ENCODE measurements around the gene SMYD3.

Gene SMYD3

GRCh38 chr1:246350745-246351144 lies 156.3 kb downstream of the SMYD3 start:
- no peak for TF ChIP-seq CTCF (IDR thresholded peaks at IDR 0.05; ENCODE audit: control insufficient read depth, insufficient read depth, low read depth, low read length, missing control alignments)
- no peak for DNase-seq (ENCODE audit: low read depth)
- no peak overlapping the region for H3K4me3 ChIP-seq (ENCODE audit: control insufficient read depth, low read depth, low read length)

DNA sequence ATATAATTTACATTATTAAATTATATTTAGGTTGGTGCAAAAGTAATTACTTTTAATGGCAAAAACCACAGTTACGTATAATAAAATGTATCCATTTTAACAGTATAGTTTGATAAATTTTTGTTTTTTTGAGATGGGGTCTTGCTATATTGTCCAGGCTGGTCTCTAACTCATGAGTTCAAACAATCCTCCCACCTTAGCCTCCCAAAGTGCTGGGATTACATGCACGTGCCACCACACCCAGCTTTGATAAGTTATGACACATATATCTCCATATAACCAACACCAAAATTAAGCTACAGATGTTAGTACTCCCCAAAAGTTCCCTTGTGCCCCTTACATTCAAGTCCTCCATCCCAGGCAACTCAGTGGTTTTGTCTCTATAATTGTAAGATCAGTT lies 163.1 kb downstream of the SMYD3 start:
- DNase-seq (ENCODE audit: low read depth) = no peak
- no peak for TF ChIP-seq CTCF (IDR thresholded peaks at IDR 0.05; ENCODE audit: control insufficient read depth, insufficient read depth, low read depth, low read length, missing control alignments)

DNA sequence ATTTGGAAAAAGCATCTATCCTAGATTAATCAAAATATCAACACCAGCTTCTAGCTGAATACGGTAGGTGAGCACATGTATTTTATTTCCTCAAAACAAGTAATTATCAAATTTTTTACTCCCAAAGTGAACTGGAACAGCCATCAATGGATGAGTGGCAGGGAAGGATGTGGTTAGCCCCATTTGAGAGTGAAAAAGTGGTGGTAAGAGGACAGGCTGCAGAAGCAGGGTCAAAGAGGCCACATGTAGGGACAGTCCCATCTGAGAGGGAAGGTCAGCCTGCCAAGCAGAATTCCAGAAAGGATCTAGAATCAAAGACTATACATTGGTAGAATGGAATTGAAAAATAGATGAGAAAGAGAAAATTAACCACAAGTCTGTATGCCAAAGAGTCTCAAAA lies 163.8 kb downstream of the SMYD3 start:
- H3K4me3 ChIP-seq (ENCODE audit: control insufficient read depth, low read depth, low read length) = no peak overlapping the region
- TF ChIP-seq CTCF (IDR thresholded peaks at IDR 0.05; ENCODE audit: control insufficient read depth, insufficient read depth, low read depth, low read length, missing control alignments) = no peak
- no peak for DNase-seq (ENCODE audit: low read depth)

More for the DNA sequence above, 163.1 kb downstream of the SMYD3 start:
- H3K4me3 ChIP-seq (ENCODE audit: control insufficient read depth, low read depth, low read length) = no peak overlapping the region

- no peak for TF ChIP-seq CTCF (IDR thresholded peaks at IDR 0.05; ENCODE audit: control insufficient read depth, insufficient read depth, low read depth, low read length, missing control alignments)
- DNase-seq (ENCODE audit: low read depth) = no peak
- no peak overlapping the region for H3K4me3 ChIP-seq (ENCODE audit: control insufficient read depth, low read depth, low read length)
Observed at GRCh38 chr1:246338546-246338945, 168.5 kb downstream of the SMYD3 start.

- no peak overlapping the region for H3K4me3 ChIP-seq (ENCODE audit: control insufficient read depth, low read depth, low read length)
- TF ChIP-seq CTCF (IDR thresholded peaks at IDR 0.05; ENCODE audit: control insufficient read depth, insufficient read depth, low read depth, low read length, missing control alignments) = no peak
- DNase-seq (ENCODE audit: low read depth) = no peak
Observed at GRCh38 chr1:246338098-246338497, 169.0 kb downstream of the SMYD3 start.

DNA sequence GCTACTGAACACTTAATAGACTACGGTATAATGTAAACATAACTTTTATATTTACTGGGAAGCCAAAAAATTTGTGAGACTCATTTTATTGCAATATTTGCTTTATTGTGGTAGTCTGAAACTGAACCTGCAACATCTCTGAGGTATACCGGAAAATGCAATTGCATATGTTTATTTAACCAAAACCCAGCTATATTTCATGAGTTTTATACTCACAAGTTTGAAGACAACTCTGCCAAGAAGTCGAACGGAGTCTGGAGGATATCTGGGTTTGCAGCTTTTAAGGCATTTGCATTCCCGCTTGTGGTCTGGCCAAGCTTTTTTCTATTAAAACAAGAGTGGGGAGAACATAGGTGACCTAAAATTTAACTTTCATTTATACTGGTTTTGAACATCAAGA lies 171.9 kb downstream of the SMYD3 start:
- no peak overlapping the region for H3K4me3 ChIP-seq (ENCODE audit: control insufficient read depth, low read depth, low read length)
- DNase-seq (ENCODE audit: low read depth) = no peak
- TF ChIP-seq CTCF (IDR thresholded peaks at IDR 0.05; ENCODE audit: control insufficient read depth, insufficient read depth, low read depth, low read length, missing control alignments) = no peak

GRCh38 chr1:246333855-246334254 lies 173.2 kb downstream of the SMYD3 start:
- no peak for TF ChIP-seq CTCF (IDR thresholded peaks at IDR 0.05; ENCODE audit: control insufficient read depth, insufficient read depth, low read depth, low read length, missing control alignments)
- no peak overlapping the region for H3K4me3 ChIP-seq (ENCODE audit: control insufficient read depth, low read depth, low read length)
- DNase-seq (ENCODE audit: low read depth) = no peak
